Epithelial cell of proximal tubule (primary cell): ENCODE measurements around the gene HTR2C. TPM values are rescaled to one million over a fixed set of nuclear protein-coding genes. Genes with fewer than 3 reads are reported as not detected.
"Not testable (repeated sequence)": the region's sequence is repeated elsewhere in the genome, so short reads cannot be mapped to it uniquely, and the experiment has no call there.

ENCODE experiments used
- DNase-seq: peaks from one replicate; pipeline ENCODE4 v3.0.0-alpha.2; 2011; ENCODE audit warnings: low read depth
- H3K4me3 ChIP-seq: 2 replicates; pipeline ENCODE4 v1.5.1; 2011; ENCODE audit warnings: low read depth, mild to moderate bottlenecking, low read length
- CTCF ChIP-seq: conservative IDR thresholded peaks from 2 replicates; pipeline ENCODE4 v1.5.1; 2012; ENCODE audit warnings: low read depth, mild to moderate bottlenecking, low read length
- total RNA-seq: library from RNA; depleted of rRNA; stranded (reverse); fragments of >200 nt; gene quantifications from 2 replicates; pipeline ENCODE4 v1.2.3, GENCODE V29; 2015

The HTR2C gene
- total RNA-seq, 1 donor from 2014 or later = not detected

GRCh38 chrX:114619874-114620273 lies 36.0 kb downstream of the HTR2C start:
- no peak for DNase-seq
- TF ChIP-seq CTCF = peak; percentile 42
- H3K4me3 ChIP-seq = no peak overlapping the region

- no peak for DNase-seq
- peak; percentile 51 for TF ChIP-seq CTCF
- no peak overlapping the region for H3K4me3 ChIP-seq
Measured at GRCh38 chrX:114626323-114626722, 42.4 kb downstream of the HTR2C start.

GRCh38 chrX:114635986-114636385 lies 52.1 kb downstream of the HTR2C start:
- no peak for TF ChIP-seq CTCF
- H3K4me3 ChIP-seq = no peak overlapping the region
- no peak for DNase-seq

- no peak for TF ChIP-seq CTCF
- no peak for DNase-seq
Measured at GRCh38 chrX:114650351-114650750, 66.5 kb downstream of the HTR2C start.

GRCh38 chrX:114675365-114675764 lies 91.5 kb downstream of the HTR2C start:
- no peak overlapping the region for H3K4me3 ChIP-seq
- no peak for DNase-seq
- no peak for TF ChIP-seq CTCF

More at GRCh38 chrX:114650351-114650750, 66.5 kb downstream of the HTR2C start:
- H3K4me3 ChIP-seq = no peak overlapping the region

- not testable (repeated sequence) for DNase-seq, H3K4me3 ChIP-seq
Measured at GRCh38 chrX:114700533-114700932, 116.6 kb downstream of the HTR2C start.

- no peak for TF ChIP-seq CTCF
- no peak overlapping the region for H3K4me3 ChIP-seq
- no peak for DNase-seq
Measured at GRCh38 chrX:114709406-114709805, 125.5 kb downstream of the HTR2C start.

GRCh38 chrX:114710571-114710970 lies 126.7 kb downstream of the HTR2C start:
- no peak for DNase-seq
- no peak for TF ChIP-seq CTCF
- no peak overlapping the region for H3K4me3 ChIP-seq
